Measurements from ENCODE around the gene ZNF506. TPM values are rescaled to one million over a fixed set of nuclear protein-coding genes. Genes with fewer than 3 reads are reported as not detected.
"Not testable (repeated sequence)": the region's sequence is repeated elsewhere in the genome, so short reads cannot be mapped to it uniquely, and the experiment has no call there.

The ZNF506 gene
- 20.2 TPM for polyA plus RNA-seq (2013)

- peaks cover 4 to 27% (median 17%) of the 10 kb centered on the region in 4 experiments for H3K36me3 ChIP-seq (ENCODE audit: control insufficient read depth in 4 of 4, insufficient read depth in 4 of 4, low read length in 3 of 4)
- H3K9me3 ChIP-seq (ENCODE audit: control extremely low read depth in 1 of 5, control insufficient read depth in 4 of 5, insufficient read depth in 2 of 5, low read depth in 1 of 5, low read length in 4 of 5) = peaks cover 4 to 57% (median 26%) of the 10 kb centered on the region in 5 experiments
- peak; percentile 98 to 99 (median 99) for DNase-seq
- no peaks in the 10 kb centered on the region for H3K27me3 ChIP-seq (replicated peaks in 2 of 5; ENCODE audit: control insufficient read depth in 4 of 5, insufficient read depth in 5 of 5, low read length in 4 of 5)
- peak within 1 kb of the TSS; percentile 61 to 98 (median 91) for H3K4me3 ChIP-seq (ENCODE audit: control insufficient read depth in 1 of 7, extremely low read depth in 1 of 7, insufficient read depth in 4 of 7, low read depth in 2 of 7, low read length in 6 of 7)
- WGBS (ENCODE audit: insufficient coverage) = 0% methylated on average over 24 of the region's 28 CpGs
- ChIA-PET POLR2A (interaction anchor here (0.6 to 2.5 kb wide), 8 partner anchors 9 to 1695 kb away, joined by 3 to 12 read pairs (median 4); partner anchors contain the start of genes ZNF253 and ZNF93), CTCF (interaction anchor here (0.8 to 1.6 kb wide), 6 partner anchors 22 to 80 kb away, joined by 3 to 4 read pairs (median 3); partner anchors contain the start of gene ZNF93)
- peak within 1 kb of the TSS; percentile 93 to 98 for H3K27ac ChIP-seq (ENCODE audit: insufficient read depth in 1 of 2, low read depth in 1 of 2, low read length in 2 of 2, poor library complexity in 1 of 2, severe bottlenecking in 2 of 2)
- peaks cover 0 to 7% (median 0%) of the 10 kb centered on the region in 4 experiments for H3K4me1 ChIP-seq (ENCODE audit: control extremely low read depth in 1 of 4, control insufficient read depth in 4 of 4, insufficient read depth in 4 of 4, low read length in 3 of 4)
Observed at GRCh38 chr19:19821366-19821951, at the start of gene ZNF506. Gene ZNF506, minus strand, starts transcription at chr19:19821750. Its CDS starts 147 bp downstream, at chr19:19821603.

GRCh38 chr19:19870086-19870485 is 48.5 kb upstream of the ZNF506 start:
- DNase-seq = not testable (repeated sequence)

GRCh38 chr19:19866611-19867248 is 45.2 kb upstream of the ZNF506 start:
- CTCF ChIA-PET = interaction anchor here (0.9 to 1.2 kb wide), 3 partner anchors 16 to 131 kb away, joined by 3 read pairs; no protein-coding TSS in a partner anchor
- peak overlapping the region; percentile 88 to 95 for H3K27ac ChIP-seq (ENCODE audit: insufficient read depth in 1 of 2, low read depth in 1 of 2, low read length in 2 of 2, poor library complexity in 1 of 2, severe bottlenecking in 2 of 2)
- peaks cover 0 to 17% (median 3%) of the 10 kb centered on the region in 4 experiments for H3K4me1 ChIP-seq (ENCODE audit: control extremely low read depth in 1 of 4, control insufficient read depth in 4 of 4, insufficient read depth in 4 of 4, low read length in 3 of 4)
- H3K36me3 ChIP-seq (ENCODE audit: control insufficient read depth in 4 of 4, insufficient read depth in 4 of 4, low read length in 3 of 4) = peaks cover 5 to 24% (median 7%) of the 10 kb centered on the region in 4 experiments
- POLR2A ChIA-PET = interaction anchor here (1.1 to 2.1 kb wide), 4 partner anchors 7 to 203 kb away, joined by 3 to 11 read pairs (median 5); partner anchors contain the start of genes ZNF506 and ZNF93
- peaks cover 2 to 38% (median 17%) of the 10 kb centered on the region in 5 experiments for H3K9me3 ChIP-seq (ENCODE audit: control extremely low read depth in 1 of 5, control insufficient read depth in 4 of 5, insufficient read depth in 2 of 5, low read depth in 1 of 5, low read length in 4 of 5)
- DNase-seq = peak; percentile 47 to 86 (median 85)
- peak overlapping the region; percentile 68 to 99 (median 93) for H3K4me3 ChIP-seq (ENCODE audit: control insufficient read depth in 1 of 7, extremely low read depth in 1 of 7, insufficient read depth in 4 of 7, low read depth in 2 of 7, low read length in 6 of 7)
- WGBS (ENCODE audit: insufficient coverage) = 8% methylated on average over 22 of the region's 23 CpGs
- H3K27me3 ChIP-seq (replicated peaks in 2 of 5; ENCODE audit: control insufficient read depth in 4 of 5, insufficient read depth in 5 of 5, low read length in 4 of 5) = no peaks in the 10 kb centered on the region

More at GRCh38 chr19:19870086-19870485, 48.5 kb upstream of the ZNF506 start:
- peaks cover 0 to 16% (median 3%) of the 10 kb centered on the region in 4 experiments for H3K4me1 ChIP-seq (ENCODE audit: control extremely low read depth in 1 of 4, control insufficient read depth in 4 of 4, insufficient read depth in 4 of 4, low read length in 3 of 4)
- H3K27ac ChIP-seq (ENCODE audit: insufficient read depth in 1 of 2, low read depth in 1 of 2, low read length in 2 of 2, poor library complexity in 1 of 2, severe bottlenecking in 2 of 2); POLR2A ChIA-PET; H3K4me3 ChIP-seq (ENCODE audit: control insufficient read depth in 1 of 7, extremely low read depth in 1 of 7, insufficient read depth in 4 of 7, low read depth in 2 of 7, low read length in 6 of 7); H3K27me3 ChIP-seq (replicated peaks in 2 of 5; ENCODE audit: control insufficient read depth in 4 of 5, insufficient read depth in 5 of 5, low read length in 4 of 5): not testable (repeated sequence)
- peaks cover 7 to 53% (median 21%) of the 10 kb centered on the region in 4 experiments for H3K36me3 ChIP-seq (ENCODE audit: control insufficient read depth in 4 of 4, insufficient read depth in 4 of 4, low read length in 3 of 4)
- 80% methylated on average over 3 of the region's 5 CpGs for WGBS (ENCODE audit: insufficient coverage)
- CTCF ChIA-PET = interaction anchor here (0.9 kb wide), 1 partner anchor 30 kb away, joined by 3 read pairs; no protein-coding TSS in a partner anchor
- H3K9me3 ChIP-seq (ENCODE audit: control extremely low read depth in 1 of 5, control insufficient read depth in 4 of 5, insufficient read depth in 2 of 5, low read depth in 1 of 5, low read length in 4 of 5) = peaks cover 5 to 53% (median 40%) of the 10 kb centered on the region in 5 experiments

GRCh38 chr19:19865750-19866610 is 44.4 kb upstream of the ZNF506 start, which contains the start of gene ZNF253:
Gene ZNF253, plus strand, starts transcription at chr19:19865882. Its CDS starts 115 bp downstream, at chr19:19865997.
- 0% methylated on average over 32 of the region's 43 CpGs for WGBS (ENCODE audit: insufficient coverage)
- Histone ChIP-seq H3K27me3 (replicated peaks in 2 of 5; ENCODE audit: control insufficient read depth in 4 of 5, insufficient read depth in 5 of 5, low read length in 4 of 5) (peaks cover 0 to 3% (median 0%) of the 10 kb centered on the region in 5 experiments), H3K4me3 (ENCODE audit: control insufficient read depth in 1 of 7, extremely low read depth in 1 of 7, insufficient read depth in 4 of 7, low read depth in 2 of 7, low read length in 6 of 7) (peak within 1 kb of the TSS; percentile 68 to 99 (median 93)), H3K27ac (ENCODE audit: insufficient read depth in 1 of 2, low read depth in 1 of 2, low read length in 2 of 2, poor library complexity in 1 of 2, severe bottlenecking in 2 of 2) (peak within 1 kb of the TSS; percentile 88 to 95), H3K4me1 (ENCODE audit: control extremely low read depth in 1 of 4, control insufficient read depth in 4 of 4, insufficient read depth in 4 of 4, low read length in 3 of 4) (peaks cover 0 to 17% (median 3%) of the 10 kb centered on the region in 4 experiments), H3K36me3 (ENCODE audit: control insufficient read depth in 4 of 4, insufficient read depth in 4 of 4, low read length in 3 of 4) (peaks cover 1 to 17% (median 4%) of the 10 kb centered on the region in 4 experiments), H3K9me3 (ENCODE audit: control extremely low read depth in 1 of 5, control insufficient read depth in 4 of 5, insufficient read depth in 2 of 5, low read depth in 1 of 5, low read length in 4 of 5) (peaks cover 2 to 35% (median 16%) of the 10 kb centered on the region in 5 experiments)
- CTCF ChIA-PET = interaction anchor here (0.9 to 1.1 kb wide), 2 partner anchors 15 to 99 kb away, joined by 3 read pairs; no protein-coding TSS in a partner anchor
- peak; percentile 95 to 98 (median 98) for DNase-seq
- POLR2A ChIA-PET = interaction anchor here (0.5 to 2.1 kb wide), 10 partner anchors 8 to 202 kb away, joined by 3 to 11 read pairs (median 4); partner anchors contain the start of genes ZNF506, ZNF682 and ZNF93

GRCh38 chr19:19860756-19861390 is 39.3 kb upstream of the ZNF506 start:
- Histone ChIP-seq H3K27ac (ENCODE audit: insufficient read depth in 1 of 2, low read depth in 1 of 2, low read length in 2 of 2, poor library complexity in 1 of 2, severe bottlenecking in 2 of 2) (no peak overlapping the region), H3K36me3 (ENCODE audit: control insufficient read depth in 4 of 4, insufficient read depth in 4 of 4, low read length in 3 of 4) (no peaks in the 10 kb centered on the region), H3K4me3 (ENCODE audit: control insufficient read depth in 1 of 7, extremely low read depth in 1 of 7, insufficient read depth in 4 of 7, low read depth in 2 of 7, low read length in 6 of 7) (peak overlapping the region; percentile 10 to 62 (median 28)), H3K9me3 (ENCODE audit: control extremely low read depth in 1 of 5, control insufficient read depth in 4 of 5, insufficient read depth in 2 of 5, low read depth in 1 of 5, low read length in 4 of 5) (peaks cover 3 to 31% (median 17%) of the 10 kb centered on the region in 5 experiments), H3K4me1 (ENCODE audit: control extremely low read depth in 1 of 4, control insufficient read depth in 4 of 4, insufficient read depth in 4 of 4, low read length in 3 of 4) (peaks cover 0 to 3% (median 0%) of the 10 kb centered on the region in 4 experiments), H3K27me3 (replicated peaks in 2 of 5; ENCODE audit: control insufficient read depth in 4 of 5, insufficient read depth in 5 of 5, low read length in 4 of 5) (peaks cover 0 to 12% (median 0%) of the 10 kb centered on the region in 5 experiments)
- DNase-seq = peak; percentile 69 to 95 (median 91)
- ChIA-PET CTCF (interaction anchor here (1.2 kb wide), 1 partner anchor 39 kb away, joined by 3 read pairs; no protein-coding TSS in a partner anchor), POLR2A (no interaction called here)
- 14% methylated on average over 29 of the region's 29 CpGs for WGBS (ENCODE audit: insufficient coverage)

GRCh38 chr19:19858751-19859150 is 37.2 kb upstream of the ZNF506 start:
- no peak overlapping the region for H3K4me3 ChIP-seq (ENCODE audit: control insufficient read depth in 1 of 7, extremely low read depth in 1 of 7, insufficient read depth in 4 of 7, low read depth in 2 of 7, low read length in 6 of 7)
- 100% methylated on average over 2 of the region's 2 CpGs for WGBS (ENCODE audit: insufficient coverage)
- no peak for DNase-seq
- H3K4me1 ChIP-seq (ENCODE audit: control extremely low read depth in 1 of 4, control insufficient read depth in 4 of 4, insufficient read depth in 4 of 4, low read length in 3 of 4) = no peaks in the 10 kb centered on the region
- H3K9me3 ChIP-seq (ENCODE audit: control extremely low read depth in 1 of 5, control insufficient read depth in 4 of 5, insufficient read depth in 2 of 5, low read depth in 1 of 5, low read length in 4 of 5) = peaks cover 3 to 31% (median 20%) of the 10 kb centered on the region in 5 experiments
- peaks cover 0 to 12% (median 0%) of the 10 kb centered on the region in 5 experiments for H3K27me3 ChIP-seq (replicated peaks in 2 of 5; ENCODE audit: control insufficient read depth in 4 of 5, insufficient read depth in 5 of 5, low read length in 4 of 5)
- no peaks in the 10 kb centered on the region for H3K36me3 ChIP-seq (ENCODE audit: control insufficient read depth in 4 of 4, insufficient read depth in 4 of 4, low read length in 3 of 4)
- no peak overlapping the region for H3K27ac ChIP-seq (ENCODE audit: insufficient read depth in 1 of 2, low read depth in 1 of 2, low read length in 2 of 2, poor library complexity in 1 of 2, severe bottlenecking in 2 of 2)
- CTCF ChIA-PET = no interaction called here
- POLR2A ChIA-PET = no interaction called here

Data from common myeloid progenitor, CD34-positive (primary cell).